ENCODE measurements around the gene CPA3.

CPA3 gene

DNA sequence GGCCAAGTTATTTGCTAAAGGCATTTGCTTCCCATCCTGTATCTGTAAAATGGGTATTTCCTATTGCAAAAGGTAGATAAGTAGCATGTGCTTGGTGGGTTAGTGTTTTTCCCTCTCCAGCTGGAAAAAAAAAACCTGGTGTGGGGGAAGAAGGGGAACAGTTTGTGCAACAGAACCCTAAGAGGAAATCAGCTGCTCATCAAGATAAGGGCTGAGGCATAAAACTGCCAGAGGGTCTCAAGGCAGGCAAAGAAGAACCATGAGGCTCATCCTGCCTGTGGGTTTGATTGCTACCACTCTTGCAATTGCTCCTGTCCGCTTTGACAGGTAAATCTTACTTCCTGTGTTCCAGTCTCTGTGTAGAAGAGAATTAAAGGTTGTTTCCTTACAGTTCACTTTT is at the start of gene CPA3:
Gene CPA3 (plus strand): TSS at position 248 of the 400 bp plus-strand sequence. CDS start 12 bp downstream, at position 260.
- no peak for DNase-seq (ENCODE audit: low read depth)

GRCh38 chr3:148815316-148816110 is 49.6 kb upstream of the CPA3 start:
- DNase-seq (ENCODE audit: low read depth): no peak

DNA sequence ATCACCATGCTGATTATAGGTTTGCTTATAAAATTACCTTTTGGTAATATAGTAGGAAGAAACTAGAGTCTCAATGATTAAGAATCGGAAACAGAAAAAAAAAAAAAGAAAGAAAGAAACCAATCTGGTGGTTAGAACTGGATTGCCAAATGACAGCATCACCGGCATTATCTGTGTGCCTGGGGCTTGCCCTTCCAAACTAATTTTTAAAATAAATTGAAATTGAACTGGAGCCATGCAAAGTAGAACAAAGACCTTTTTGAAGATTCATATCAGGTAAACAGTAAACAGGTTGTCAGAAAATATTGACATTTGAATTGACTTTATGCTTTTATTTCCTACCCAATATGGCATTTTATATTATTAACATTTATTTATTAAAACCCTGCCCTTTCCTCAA is 48.7 kb upstream of the CPA3 start:
- no peak for DNase-seq (ENCODE audit: low read depth)

GRCh38 chr3:148816981-148817525 is 48.0 kb upstream of the CPA3 start:
- DNase-seq (ENCODE audit: low read depth): no peak

DNA sequence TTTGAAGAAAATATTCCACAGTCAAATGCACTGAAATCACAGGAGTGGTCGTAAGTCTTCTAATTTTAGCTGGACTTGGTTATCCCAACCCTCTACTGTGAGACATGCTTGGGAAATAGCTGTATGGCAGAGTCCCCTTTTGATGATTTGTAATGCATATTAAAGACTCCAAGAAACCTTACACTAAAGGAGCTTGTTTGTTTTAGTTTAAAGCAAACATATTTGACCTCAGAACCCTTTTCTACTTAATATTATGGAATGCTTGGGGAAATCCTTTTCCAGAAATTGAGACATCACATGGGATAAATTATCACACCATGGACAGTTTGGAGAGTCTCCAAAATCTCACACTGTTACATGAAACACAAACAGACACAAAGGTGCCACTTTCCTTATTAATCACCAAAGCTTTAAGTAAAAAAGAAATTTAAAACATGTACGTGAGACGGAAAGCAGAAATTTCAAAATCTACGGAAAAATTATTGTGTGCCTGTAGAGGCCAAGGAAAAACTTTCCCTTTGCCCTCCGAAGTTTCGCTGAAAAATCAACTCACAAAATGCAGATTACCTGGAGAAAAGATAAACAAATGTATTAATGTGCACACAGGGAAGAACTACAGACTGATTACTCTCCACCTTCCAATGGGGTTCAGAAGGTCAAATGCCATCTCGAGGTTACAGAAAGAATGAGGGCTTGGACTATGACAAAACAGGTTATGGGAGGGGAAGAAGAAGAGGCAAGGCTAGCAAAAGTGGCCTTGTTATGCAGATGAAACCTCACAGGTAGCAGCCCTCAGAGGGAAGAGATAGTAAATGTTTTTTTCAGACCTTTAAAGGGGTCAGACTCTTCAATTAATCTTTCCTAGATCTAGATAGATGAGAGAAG is 44.5 kb upstream of the CPA3 start:
- DNase-seq (ENCODE audit: low read depth): no peak

DNA sequence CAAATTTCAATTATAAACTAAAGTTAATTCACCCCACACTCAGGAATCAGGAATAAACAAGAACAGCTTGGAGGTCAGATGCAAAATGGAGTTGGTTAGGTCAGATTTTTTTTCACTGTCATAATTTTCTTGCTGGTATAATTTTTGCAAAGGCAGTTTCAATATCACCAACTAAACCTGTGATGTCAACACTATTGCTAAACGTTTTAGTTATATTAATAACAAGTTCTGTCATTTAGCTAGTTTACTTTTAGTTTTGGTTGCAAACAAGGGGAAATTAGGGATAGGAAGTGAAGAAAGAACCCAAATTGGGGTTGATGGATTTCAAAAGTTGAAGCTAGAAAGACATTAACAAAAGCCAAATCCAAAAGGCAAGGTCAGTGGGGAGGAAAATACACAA is 42.1 kb upstream of the CPA3 start:
- DNase-seq (ENCODE audit: low read depth): no peak

- DNase-seq (ENCODE audit: low read depth): no peak
These were observed 39.6 kb upstream of the CPA3 start for GRCh38 chr3:148825476-148825875.

DNA sequence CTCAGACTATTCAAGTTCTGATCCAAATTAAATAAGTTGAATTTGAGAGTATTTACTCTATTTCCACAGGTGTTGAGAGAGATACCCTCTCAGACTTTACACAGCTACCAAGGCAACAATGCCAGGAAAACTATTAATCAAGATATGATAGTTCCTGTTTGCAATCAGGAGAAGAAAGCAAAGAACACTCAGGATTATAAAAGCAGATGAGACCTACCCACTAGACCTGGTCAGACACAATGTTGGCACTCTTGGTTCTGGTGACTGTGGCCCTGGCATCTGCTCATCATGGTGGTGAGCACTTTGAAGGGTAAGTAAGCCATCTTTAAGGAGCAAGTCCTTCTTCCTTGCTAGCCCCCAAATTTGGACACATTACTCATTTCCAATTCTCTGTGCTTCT is 37.5 kb upstream of the CPA3 start, which contains the start of gene CPB1:
Gene CPB1 (plus strand): TSS at position 227 of the 400 bp plus-strand sequence. CDS start 13 bp downstream, at position 240.
- no peak for DNase-seq (ENCODE audit: low read depth)

DNA sequence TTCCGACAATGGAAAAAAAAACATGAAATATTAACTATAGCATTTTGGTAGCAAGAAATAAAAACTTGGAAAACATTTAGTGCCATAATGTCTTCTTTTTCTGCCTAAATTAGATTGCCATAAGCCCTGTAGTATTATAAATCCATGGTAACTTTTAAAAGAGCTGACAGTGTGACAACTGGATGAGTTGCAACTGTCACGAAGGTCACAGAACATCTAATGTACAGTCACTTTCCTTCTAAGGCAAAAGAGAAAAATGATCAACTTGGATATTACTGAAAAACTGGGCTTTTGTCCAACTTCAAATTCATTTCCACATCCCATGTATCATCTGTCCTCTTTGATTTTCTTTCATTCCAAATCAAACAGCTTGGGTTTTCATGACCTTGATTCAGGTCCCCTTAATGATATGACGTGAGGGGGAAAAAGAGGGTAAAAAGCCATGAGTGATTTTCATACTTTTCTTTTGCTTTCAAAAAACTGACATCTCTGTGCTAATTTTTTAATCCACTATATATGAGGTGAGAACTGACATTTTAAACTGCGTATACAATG is 36.9 kb upstream of the CPA3 start:
- DNase-seq (ENCODE audit: low read depth): no peak

DNA sequence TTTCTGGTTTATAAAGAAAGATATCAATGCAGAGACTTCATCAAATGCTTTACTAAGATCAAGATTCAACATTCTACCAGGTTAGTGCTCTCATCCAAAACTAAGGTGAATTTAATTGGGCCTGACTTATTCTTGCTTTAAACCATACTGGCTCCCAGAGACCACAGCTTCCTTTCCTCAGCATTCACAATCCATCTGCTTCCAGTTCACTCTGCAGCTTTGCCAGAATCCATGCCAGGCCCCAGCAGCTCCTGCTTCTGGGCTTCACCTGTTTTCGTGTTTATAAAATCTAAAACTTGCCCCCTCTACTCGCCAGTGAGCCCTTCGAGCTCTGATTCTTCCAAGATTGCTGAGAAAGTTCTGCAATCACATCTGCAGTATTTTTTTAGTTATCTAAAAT is 35.2 kb upstream of the CPA3 start:
- no peak for DNase-seq (ENCODE audit: low read depth)

- DNase-seq (ENCODE audit: low read depth): no peak
These were observed 31.9 kb upstream of the CPA3 start for GRCh38 chr3:148833223-148833622.

DNA sequence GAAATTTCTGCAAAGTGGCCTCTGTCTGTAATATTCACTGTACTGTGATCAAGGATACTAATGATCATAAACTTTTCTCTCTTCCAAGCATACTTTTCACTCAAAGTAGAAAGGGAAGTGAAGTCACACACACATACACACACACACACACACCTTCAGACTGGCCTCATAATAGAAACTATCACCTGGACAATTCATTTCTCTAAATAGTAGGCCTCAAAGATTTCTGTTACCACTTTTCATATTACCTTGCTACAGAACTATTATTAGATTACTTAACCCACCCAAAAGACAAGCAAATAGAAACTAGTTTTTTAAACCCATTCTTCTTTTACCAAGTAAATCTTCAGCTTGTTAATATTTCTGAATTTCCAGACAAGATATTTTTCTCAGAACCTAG is 25.3 kb upstream of the CPA3 start:
- DNase-seq (ENCODE audit: low read depth): no peak

GRCh38 chr3:148840451-148840850 is 24.6 kb upstream of the CPA3 start:
- no peak for DNase-seq (ENCODE audit: low read depth)

DNA sequence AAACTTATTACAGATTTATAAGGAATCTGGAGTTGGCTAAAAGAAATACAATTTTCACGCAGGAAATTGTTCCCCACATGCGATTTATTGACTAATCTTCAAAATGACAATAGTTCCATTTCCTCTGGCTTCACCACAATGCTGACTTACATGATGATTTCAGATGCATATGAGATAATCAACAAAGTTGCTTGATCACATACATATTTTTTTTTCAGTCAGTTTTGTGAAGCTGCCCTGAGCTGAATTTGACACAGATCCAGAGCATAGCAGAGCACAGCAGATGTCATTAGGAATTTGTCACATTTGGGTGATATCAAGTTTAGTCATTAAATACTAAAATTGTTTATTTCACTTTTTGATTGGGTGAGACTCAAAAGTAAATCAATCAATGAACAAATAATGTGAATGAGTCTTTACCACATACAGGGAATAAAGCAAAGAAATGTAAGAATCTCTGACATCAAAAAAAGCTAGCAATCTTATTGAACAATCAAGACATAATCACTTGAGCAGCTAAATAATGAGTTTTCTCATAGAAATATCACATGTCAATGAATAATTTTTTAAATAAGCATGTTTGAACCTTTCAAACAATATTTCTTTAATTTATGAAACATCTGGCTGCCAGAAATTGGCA is 19.2 kb upstream of the CPA3 start:
- no peak for DNase-seq (ENCODE audit: low read depth)

GRCh38 chr3:148847351-148847750 is 17.7 kb upstream of the CPA3 start:
- no peak for DNase-seq (ENCODE audit: low read depth)

GRCh38 chr3:148848410-148848809 is 16.7 kb upstream of the CPA3 start:
- DNase-seq (ENCODE audit: low read depth): no peak

DNA sequence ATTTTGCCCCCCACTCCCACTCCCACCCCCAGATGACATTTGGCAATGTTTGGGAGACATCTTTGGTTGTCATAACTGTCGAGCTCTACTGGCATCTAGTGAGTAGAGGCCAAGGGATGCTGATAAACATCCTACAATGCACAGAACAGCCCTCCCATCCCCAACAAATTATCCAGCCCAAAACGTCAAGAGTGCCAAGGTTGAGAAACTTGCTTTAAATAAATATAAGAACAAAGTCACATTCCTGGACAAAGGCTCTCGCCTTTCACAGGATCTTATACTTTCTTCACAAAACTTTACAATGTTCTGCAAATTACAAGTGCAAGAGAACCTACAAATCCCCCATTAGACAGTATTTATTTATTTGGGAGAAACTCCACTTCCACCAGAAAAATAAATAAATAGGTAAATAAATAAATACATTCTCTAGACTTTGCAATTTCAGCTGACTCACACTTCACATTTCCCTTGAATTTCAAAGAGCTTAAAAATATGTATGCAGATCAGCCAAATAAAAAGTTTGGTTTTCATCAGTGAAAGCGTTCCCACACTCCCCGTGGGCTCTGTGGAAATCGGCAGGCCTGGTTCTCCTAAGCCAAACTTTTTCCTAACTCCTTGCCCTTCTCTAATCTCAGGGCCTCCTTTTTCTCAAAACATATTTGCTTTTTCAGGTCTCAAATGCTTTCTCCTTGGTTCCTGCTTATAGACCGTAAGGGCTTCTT is 12.7 kb upstream of the CPA3 start:
- DNase-seq (ENCODE audit: low read depth): no peak

DNA sequence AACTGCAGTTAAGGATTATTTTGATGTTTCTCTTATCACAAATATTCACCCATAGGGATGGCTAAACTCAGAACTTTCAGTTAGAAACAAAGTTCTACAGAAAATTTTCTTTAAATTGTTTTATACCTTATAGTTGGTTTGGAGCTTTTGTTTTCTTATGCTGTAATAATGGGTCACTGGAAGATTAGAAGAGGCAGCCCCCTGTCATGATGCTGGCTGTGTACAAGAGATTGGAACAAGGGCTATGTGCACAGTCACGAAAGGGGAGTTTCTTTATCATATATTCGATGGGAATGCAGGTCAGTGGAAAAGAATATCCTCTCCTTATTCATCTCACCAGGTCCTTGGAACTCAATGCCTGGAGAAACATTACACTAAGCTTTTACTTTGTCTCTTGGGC is 12.0 kb upstream of the CPA3 start:
- DNase-seq (ENCODE audit: low read depth): no peak

GRCh38 chr3:148854061-148854460 is 11.0 kb upstream of the CPA3 start:
- DNase-seq (ENCODE audit: low read depth): no peak

DNA sequence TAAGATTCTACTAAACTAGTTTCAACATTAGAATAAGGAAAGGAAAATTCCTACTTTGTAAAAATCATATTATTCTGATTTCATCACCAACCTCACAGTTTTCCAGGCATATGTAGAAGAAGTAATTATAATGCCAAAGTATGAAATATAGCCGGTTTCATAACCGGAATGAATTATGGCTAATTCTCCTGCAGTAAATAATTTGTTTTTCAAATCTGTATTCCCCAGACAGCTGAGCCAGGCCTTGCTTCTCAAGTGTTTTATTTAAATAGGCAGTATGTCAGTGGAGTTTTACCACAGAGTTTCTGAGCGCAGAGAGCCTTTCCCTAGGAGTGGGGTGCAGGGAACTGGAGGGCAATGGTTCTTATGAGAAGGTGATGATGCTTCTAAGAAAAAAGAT is 8.7 kb upstream of the CPA3 start:
- no peak for DNase-seq (ENCODE audit: low read depth)

- no peak for DNase-seq (ENCODE audit: low read depth)
These were observed 7.8 kb upstream of the CPA3 start for GRCh38 chr3:148857316-148857715.

All from stimulated activated CD4-positive, alpha-beta T cell treated with anti-CD3 and anti-CD28 coated beads, Interleukin-2, amount 100 ng/mL, for 4 hours (primary cell).